Gastrocnemius medialis (tissue), 4 donors: ENCODE measurements around the gene INTS11. TPM values are rescaled to one million over a fixed set of nuclear protein-coding genes. Genes with fewer than 3 reads are reported as not detected.
A peak's percentile ranks its signal among the peaks of the same experiment; 100 is the strongest.

ENCODE experiments used
- ATAC-seq, 2 donors: fragments of 150-250 bp; one replicate each; pipeline ENCODE4 v1.9.1; 2016
- DNase-seq, 2 donors: peaks; one replicate each; pipeline ENCODE4 v3.0.0-alpha.2; 2019
- H3K27ac ChIP-seq, 4 donors: fragments of 200-600 bp; sonication (generic); 1 replicate in 1 of 4; 2 replicates in 3 of 4; pipeline ENCODE4 v1.5.1; 2016 to 2018; ENCODE audit warnings: mild to moderate bottlenecking in 2 of 4, moderate library complexity in 1 of 4
- H3K27me3 ChIP-seq, 3 donors: fragments of 200-600 bp; sonication (generic) in 2 of 3; 1 replicate in 1 of 3; 2 replicates in 2 of 3; pipeline versions ENCODE4 v1.5.1 to v1.6.0; 2016 to 2019; ENCODE audit warnings: mild to moderate bottlenecking in 1 of 3, moderate library complexity in 1 of 3
- H3K36me3 ChIP-seq, 2 donors: fragments of 200-600 bp; sonication (generic) in 1 of 2; one replicate each; pipeline ENCODE4 v1.5.1; 2017 to 2018
- H3K4me1 ChIP-seq, 2 donors: fragments of 200-600 bp; sonication (generic) in 1 of 2; one replicate each; pipeline ENCODE4 v1.5.1; 2016 to 2017; ENCODE audit warnings: mild to moderate bottlenecking in 2 of 2
- H3K4me3 ChIP-seq, 4 donors: fragments of 200-600 bp; sonication (generic) in 3 of 4; 1 replicate in 1 of 4; 2 replicates in 3 of 4; pipeline ENCODE4 v1.5.1; 2016 to 2019; ENCODE audit warnings: mild to moderate bottlenecking in 2 of 4
- H3K9me3 ChIP-seq, 3 donors: fragments of 200-600 bp; sonication (generic) in 2 of 3; 1 replicate in 1 of 3; 2 replicates in 2 of 3; pipeline ENCODE4 v1.5.1; 2016 to 2019
- CTCF ChIP-seq, 5 experiments: fragments of 450-650 bp in 3 of 5; fragments of 200-600 bp in 2 of 5; sonication (generic) in 2 of 5; IDR thresholded peaks in 4 of 5; conservative IDR thresholded peaks in 1 of 5; 1 replicate in 4 of 5; 2 replicates in 1 of 5; pipeline ENCODE4 v1.5.1; 2016 to 2019; ENCODE audit warnings: antibody characterized with exemption in 5 of 5, mild to moderate bottlenecking in 3 of 5, moderate library complexity in 3 of 5
- POLR2A ChIP-seq, 2 donors: fragments of 450-650 bp; IDR thresholded peaks; one replicate each; pipeline ENCODE4 v1.6.1; 2017; ENCODE audit warnings: antibody characterized with exemption in 2 of 2, mild to moderate bottlenecking in 2 of 2, moderate library complexity in 2 of 2
- in situ Hi-C, 4 donors: fragments of 200-750 bp; cut with MboI; loops; one replicate each; pipeline versions ENCODE4 v1.15.0 to v1.8.0; 2017; ENCODE audit warnings: low sequenced_read_pairs in 4 of 4
- intact Hi-C: fragments of 100-400 bp; cut with DNase I; formaldehyde crosslinking; loops from one replicate; pipeline ENCODE4 v1.15.1; 2023; ENCODE audit warnings: low total_unique reads
- total RNA-seq, 4 donors: library from RNA; depleted of rRNA; stranded (reverse); fragments of >200 nt; gene quantifications; one replicate each; pipeline versions ENCODE4 v1.1.0 to v1.2.3, GENCODE V29; 2016

Gene INTS11
- total RNA-seq, 4 donors from 2014 or later, result 74.0 to 94.4 (median 84.7) TPM

- Histone ChIP-seq H3K27ac (no peak overlapping the region), H3K4me3 (no peak overlapping the region), H3K36me3 (no peaks in the 10 kb centered on the region), H3K27me3 (peaks cover 0 to 5% (median 4%) of the 10 kb centered on the region in 3 donors), H3K4me1 (peaks cover 2 to 4% of the 10 kb centered on the region in 2 donors), H3K9me3 (no peaks in the 10 kb centered on the region)
- no peak for DNase-seq
- TF ChIP-seq CTCF (IDR thresholded peaks at IDR 0.05 in 4 of 5, conservative IDR thresholded peaks at IDR 0.05 in 1 of 5), result no peak
- no peak for TF ChIP-seq POLR2A (IDR thresholded peaks at IDR 0.05)
- ATAC-seq, result no peak
- intact Hi-C loops, result no loop called here
- in situ Hi-C loops, result no loop called here
Measured at GRCh38 chr1:1366699-1367066, 42.2 kb upstream of the INTS11 start.

GRCh38 chr1:1365875-1366698 is 41.6 kb upstream of the INTS11 start:
- Histone ChIP-seq H3K27ac (no peak overlapping the region), H3K4me3 (no peak overlapping the region), H3K36me3 (no peaks in the 10 kb centered on the region), H3K9me3 (no peaks in the 10 kb centered on the region), H3K27me3 (peaks cover 3 to 11% (median 10%) of the 10 kb centered on the region in 3 donors), H3K4me1 (peaks cover 2 to 7% of the 10 kb centered on the region in 2 donors)
- ATAC-seq (no peak), DNase-seq (no peak)
- intact Hi-C loops, result no loop called here
- TF ChIP-seq POLR2A (IDR thresholded peaks at IDR 0.05), result no peak
- TF ChIP-seq CTCF (IDR thresholded peaks at IDR 0.05 in 4 of 5, conservative IDR thresholded peaks at IDR 0.05 in 1 of 5), result no peak
- in situ Hi-C loops, result no loop called here

- Histone ChIP-seq H3K4me3 (no peak overlapping the region), H3K27ac (no peak overlapping the region), H3K9me3 (no peaks in the 10 kb centered on the region), H3K4me1 (peaks cover 9 to 20% of the 10 kb centered on the region in 2 donors), H3K36me3 (no peaks in the 10 kb centered on the region), H3K27me3 (peaks cover 14 to 24% (median 18%) of the 10 kb centered on the region in 3 donors)
- no peak for DNase-seq
- TF ChIP-seq POLR2A (IDR thresholded peaks at IDR 0.05) (no peak), CTCF (IDR thresholded peaks at IDR 0.05 in 4 of 5, conservative IDR thresholded peaks at IDR 0.05 in 1 of 5) (no peak)
- ATAC-seq, result no peak
- in situ Hi-C loops, result no loop called here
- intact Hi-C loops, result no loop called here
Measured at GRCh38 chr1:1364266-1364665, 39.8 kb upstream of the INTS11 start.

GRCh38 chr1:1361982-1362423 is 37.5 kb upstream of the INTS11 start:
- no peaks in the 10 kb centered on the region for H3K36me3 ChIP-seq
- peaks cover 9 to 25% of the 10 kb centered on the region in 2 donors for H3K4me1 ChIP-seq
- no peak for TF ChIP-seq CTCF (IDR thresholded peaks at IDR 0.05 in 4 of 5, conservative IDR thresholded peaks at IDR 0.05 in 1 of 5)
- TF ChIP-seq POLR2A (IDR thresholded peaks at IDR 0.05), result no peak
- peak overlapping the region; percentile 0 to 80 (median 59) for H3K27ac ChIP-seq
- in situ Hi-C loops, result no loop called here
- DNase-seq (peak in 1 of 2 donors; percentile 61), ATAC-seq (peak in 1 of 2 donors; percentile 35)
- intact Hi-C loops, result no loop called here
- no peak overlapping the region for H3K4me3 ChIP-seq
- no peaks in the 10 kb centered on the region for H3K9me3 ChIP-seq
- peaks cover 26 to 37% (median 29%) of the 10 kb centered on the region in 3 donors for H3K27me3 ChIP-seq
